WERI-Rb-1 (cell line): ENCODE measurements around the gene RBM43.

ENCODE experiments used
- DNase-seq: peaks from one replicate; pipeline ENCODE4 v3.0.0-alpha.2; 2020
- H3K27ac ChIP-seq: fragments of 250-450 bp; sonication (Bioruptor Pico); 2 replicates; pipeline ENCODE4 v1.5.1; 2020; ENCODE audit warnings: mild to moderate bottlenecking, moderate library complexity
- H3K27me3 ChIP-seq: fragments of 250-450 bp; sonication (Bioruptor Pico); 2 replicates; pipeline ENCODE4 v1.5.1; 2021; ENCODE audit warnings: mild to moderate bottlenecking, low read depth, moderate library complexity; ENCODE audit not compliant: insufficient read depth, severe bottlenecking
- H3K36me3 ChIP-seq: fragments of 250-450 bp; sonication (Bioruptor Pico); 2 replicates; pipeline ENCODE4 v1.5.1; 2020; ENCODE audit warnings: mild to moderate bottlenecking, moderate library complexity
- H3K4me3 ChIP-seq: 2 replicates; pipeline ENCODE4 v1.5.1; 2011; ENCODE audit warnings: low read depth, mild to moderate bottlenecking, control low read depth, low read length
- H3K9me3 ChIP-seq: fragments of 250-450 bp; sonication (Bioruptor Pico); 2 replicates; pipeline ENCODE4 v1.5.1; 2021; ENCODE audit warnings: mild to moderate bottlenecking, moderate library complexity; ENCODE audit not compliant: severe bottlenecking
- CTCF ChIP-seq: IDR thresholded peaks from 2 replicates; pipeline ENCODE4 v1.5.1; 2011; ENCODE audit warnings: low read depth, mild to moderate bottlenecking, control low read depth, inconsistent platforms, low read length

Gene RBM43

DNA sequence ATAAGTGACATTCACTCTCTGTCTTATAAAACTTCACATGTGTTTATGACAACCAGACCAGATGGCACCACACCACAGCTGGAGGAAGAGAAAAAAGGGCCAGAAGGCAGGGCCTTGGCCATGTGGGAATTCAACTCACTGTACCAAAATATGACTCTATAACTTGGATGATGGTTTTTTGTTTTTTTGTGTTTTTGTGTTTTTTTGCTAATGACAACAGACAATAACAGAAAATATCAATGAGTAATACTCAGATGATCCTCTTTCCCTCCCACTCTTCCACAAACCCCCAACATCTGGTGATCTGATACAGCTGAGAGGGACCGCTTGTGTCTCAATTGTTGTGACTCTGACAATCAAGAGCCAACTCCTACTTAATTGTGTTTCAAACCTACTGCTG, 15.4 kb upstream of the RBM43 start:
- H3K27me3 ChIP-seq: no peaks in the 10 kb centered on the region
- TF ChIP-seq CTCF: no peak
- DNase-seq: no peak
- no peak overlapping the region for H3K27ac ChIP-seq
- no peak overlapping the region for H3K4me3 ChIP-seq
- H3K9me3 ChIP-seq: no peaks in the 10 kb centered on the region
- H3K36me3 ChIP-seq: no peaks in the 10 kb centered on the region

DNA sequence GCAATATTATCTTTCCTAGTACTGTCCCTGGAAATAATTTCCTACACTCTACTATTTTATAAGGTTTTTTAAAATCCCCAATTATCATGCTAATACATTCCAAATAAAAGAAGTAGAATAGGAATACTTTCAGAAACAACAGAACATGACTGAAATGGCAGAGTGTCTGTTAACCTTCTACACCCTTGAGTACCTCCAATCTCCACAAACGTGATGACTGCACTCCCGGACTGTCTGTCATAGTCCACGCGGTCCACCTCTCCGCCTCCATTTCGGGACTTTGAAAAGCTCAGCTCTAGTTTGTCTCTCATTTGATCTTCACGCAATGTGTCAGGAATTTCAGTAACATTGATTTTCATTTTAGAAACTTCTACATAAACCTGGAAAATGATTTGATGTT, 13.6 kb upstream of the RBM43 start:
- Histone ChIP-seq H3K36me3 (no peaks in the 10 kb centered on the region), H3K4me3 (no peak overlapping the region), H3K27ac (no peak overlapping the region), H3K9me3 (no peaks in the 10 kb centered on the region), H3K27me3 (no peaks in the 10 kb centered on the region)
- TF ChIP-seq CTCF: no peak
- DNase-seq: no peak

GRCh38 chr2:151271824-151272223, 10.2 kb upstream of the RBM43 start:
- no peaks in the 10 kb centered on the region for H3K27me3 ChIP-seq
- no peak for DNase-seq
- TF ChIP-seq CTCF: no peak
- no peak overlapping the region for H3K4me3 ChIP-seq
- no peaks in the 10 kb centered on the region for H3K9me3 ChIP-seq
- no peak overlapping the region for H3K27ac ChIP-seq
- no peaks in the 10 kb centered on the region for H3K36me3 ChIP-seq

DNA sequence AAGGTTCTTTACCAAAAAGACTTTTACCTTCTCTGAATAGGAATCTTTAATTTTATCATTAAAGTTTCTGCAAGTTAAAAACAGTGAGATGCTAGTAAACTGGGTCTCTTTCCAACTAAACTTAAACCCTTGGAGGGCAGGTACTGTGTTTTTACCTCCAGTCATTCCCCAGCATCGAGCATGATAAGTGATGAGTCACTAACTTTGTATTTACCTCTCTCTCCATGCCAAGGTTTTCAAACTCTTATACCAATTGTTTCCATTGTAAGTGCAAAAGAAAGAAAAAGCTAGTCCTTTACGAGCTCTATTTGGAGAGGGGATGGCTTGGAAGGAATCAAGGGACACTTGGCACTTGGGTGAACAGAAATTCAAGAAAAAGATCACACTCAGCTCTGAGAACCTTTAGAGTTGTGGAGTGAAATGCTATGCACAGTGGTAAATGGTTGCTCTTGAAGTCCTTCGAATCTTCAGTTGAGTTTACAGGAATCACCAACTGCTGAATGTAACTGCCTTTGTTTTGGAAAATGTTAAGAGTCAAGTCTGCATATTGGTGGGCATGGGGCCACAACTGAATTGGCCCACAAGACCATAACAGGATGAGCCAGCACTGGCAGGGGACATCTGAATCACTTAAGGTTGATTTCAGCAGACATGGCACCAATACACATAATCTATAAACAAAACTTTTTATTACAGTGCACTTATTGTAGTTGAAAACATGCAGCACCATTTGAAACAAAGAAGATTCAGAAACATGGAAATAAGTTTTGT, 8.3 kb upstream of the RBM43 start:
- no peaks in the 10 kb centered on the region for H3K9me3 ChIP-seq
- no peak for TF ChIP-seq CTCF
- H3K36me3 ChIP-seq: no peaks in the 10 kb centered on the region

DNA sequence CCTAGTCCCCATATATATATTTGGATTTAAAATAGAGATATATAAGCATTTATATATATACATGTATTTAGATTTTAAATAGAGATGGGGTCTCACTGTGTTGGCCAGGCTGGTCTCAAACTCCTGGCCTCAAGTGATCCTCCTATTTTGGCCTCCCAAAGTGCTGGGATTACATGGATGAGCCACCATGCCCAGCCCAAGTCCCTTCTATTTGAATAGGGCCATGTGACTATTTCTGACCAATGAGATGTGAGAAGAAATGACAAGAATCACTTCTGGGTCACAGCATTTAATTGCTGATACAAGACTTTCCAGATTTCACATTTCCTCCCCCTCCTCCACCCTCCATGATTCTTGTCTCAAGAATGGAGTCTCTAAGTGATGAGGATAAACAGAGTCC, 6.4 kb upstream of the RBM43 start:
- DNase-seq: no peak
- no peaks in the 10 kb centered on the region for H3K27me3 ChIP-seq
- TF ChIP-seq CTCF: no peak
- H3K9me3 ChIP-seq: no peaks in the 10 kb centered on the region
- no peaks in the 10 kb centered on the region for H3K36me3 ChIP-seq
- H3K27ac ChIP-seq: no peak overlapping the region
- H3K4me3 ChIP-seq: no peak overlapping the region

More for the DNA sequence above, 8.3 kb upstream of the RBM43 start:
- Histone ChIP-seq H3K27ac (no peak overlapping the region), H3K4me3 (no peak overlapping the region), H3K27me3 (no peaks in the 10 kb centered on the region)
- DNase-seq: no peak

DNA sequence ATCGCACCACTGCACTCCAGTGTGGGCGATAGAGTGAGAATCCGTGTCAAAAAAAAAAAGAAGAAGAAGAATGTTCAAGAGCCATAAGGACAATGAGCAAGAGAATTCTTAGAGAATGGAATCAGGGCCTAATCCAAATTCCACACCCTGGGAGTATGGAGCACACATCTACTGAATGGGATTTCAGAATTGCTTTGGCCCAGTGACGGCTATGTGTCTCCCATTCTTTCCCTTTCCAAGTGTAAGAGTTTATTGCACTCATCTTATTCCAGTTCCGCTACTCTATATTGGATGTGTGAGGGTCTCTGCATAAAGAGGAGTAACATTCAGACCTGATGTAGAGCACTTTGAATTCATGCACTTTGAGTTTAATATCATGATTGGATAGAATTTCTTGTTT, 5.9 kb upstream of the RBM43 start:
- no peak for TF ChIP-seq CTCF

More for the DNA sequence above, 5.9 kb upstream of the RBM43 start:
- Histone ChIP-seq H3K27me3 (no peaks in the 10 kb centered on the region), H3K9me3 (no peaks in the 10 kb centered on the region), H3K27ac (no peak overlapping the region), H3K4me3 (no peak overlapping the region), H3K36me3 (no peaks in the 10 kb centered on the region)
- no peak for DNase-seq
